Fibroblast of skin of right biceps (primary cell): ENCODE measurements around the gene BNIP5.

Experiments
- DNase-seq: peaks from one replicate; pipeline ENCODE4 v3.0.0-alpha.2; 2013

Gene BNIP5

GRCh38 chr6:36290668-36291620 is 45.7 kb downstream of the BNIP5 start:
- peak; percentile 17 for DNase-seq

GRCh38 chr6:36289281-36289878 is 47.3 kb downstream of the BNIP5 start:
- DNase-seq: no peak

GRCh38 chr6:36286858-36287257 is 49.8 kb downstream of the BNIP5 start:
- DNase-seq: no peak

- no peak for DNase-seq
Measured at GRCh38 chr6:36285797-36286196, 50.9 kb downstream of the BNIP5 start.

GRCh38 chr6:36285187-36285671 is 51.5 kb downstream of the BNIP5 start:
- DNase-seq: no peak

GRCh38 chr6:36284359-36284758 is 52.3 kb downstream of the BNIP5 start:
- no peak for DNase-seq

- DNase-seq: no peak
Measured at GRCh38 chr6:36283608-36284007, 53.1 kb downstream of the BNIP5 start.

- no peak for DNase-seq
Measured at GRCh38 chr6:36280983-36281382, 55.7 kb downstream of the BNIP5 start.

GRCh38 chr6:36280467-36280866 is 56.2 kb downstream of the BNIP5 start:
- no peak for DNase-seq

- no peak for DNase-seq
Measured at GRCh38 chr6:36277946-36278470, 58.7 kb downstream of the BNIP5 start.

- no peak for DNase-seq
Measured at GRCh38 chr6:36276581-36277536, 59.8 kb downstream of the BNIP5 start.

GRCh38 chr6:36273802-36274514 is 62.7 kb downstream of the BNIP5 start:
- DNase-seq: no peak

- no peak for DNase-seq
Measured at GRCh38 chr6:36273067-36273466, 63.6 kb downstream of the BNIP5 start.

- DNase-seq: no peak
Measured at GRCh38 chr6:36272234-36272633, 64.5 kb downstream of the BNIP5 start.

- DNase-seq: no peak
Measured at GRCh38 chr6:36269834-36270705, 66.6 kb downstream of the BNIP5 start, which contains the start of gene PNPLA1. PNPLA1 (plus strand) TSS chr6:36270060; CDS start chr6:36270460, 400 bp downstream.

- no peak for DNase-seq
Measured at GRCh38 chr6:36268478-36269275, 68.0 kb downstream of the BNIP5 start.

- DNase-seq: no peak
Measured at GRCh38 chr6:36267731-36268477, 68.8 kb downstream of the BNIP5 start.

- no peak for DNase-seq
Measured at GRCh38 chr6:36266913-36267644, 69.6 kb downstream of the BNIP5 start.
